Measurements from ENCODE around the gene BTG4.

Gene BTG4

DNA sequence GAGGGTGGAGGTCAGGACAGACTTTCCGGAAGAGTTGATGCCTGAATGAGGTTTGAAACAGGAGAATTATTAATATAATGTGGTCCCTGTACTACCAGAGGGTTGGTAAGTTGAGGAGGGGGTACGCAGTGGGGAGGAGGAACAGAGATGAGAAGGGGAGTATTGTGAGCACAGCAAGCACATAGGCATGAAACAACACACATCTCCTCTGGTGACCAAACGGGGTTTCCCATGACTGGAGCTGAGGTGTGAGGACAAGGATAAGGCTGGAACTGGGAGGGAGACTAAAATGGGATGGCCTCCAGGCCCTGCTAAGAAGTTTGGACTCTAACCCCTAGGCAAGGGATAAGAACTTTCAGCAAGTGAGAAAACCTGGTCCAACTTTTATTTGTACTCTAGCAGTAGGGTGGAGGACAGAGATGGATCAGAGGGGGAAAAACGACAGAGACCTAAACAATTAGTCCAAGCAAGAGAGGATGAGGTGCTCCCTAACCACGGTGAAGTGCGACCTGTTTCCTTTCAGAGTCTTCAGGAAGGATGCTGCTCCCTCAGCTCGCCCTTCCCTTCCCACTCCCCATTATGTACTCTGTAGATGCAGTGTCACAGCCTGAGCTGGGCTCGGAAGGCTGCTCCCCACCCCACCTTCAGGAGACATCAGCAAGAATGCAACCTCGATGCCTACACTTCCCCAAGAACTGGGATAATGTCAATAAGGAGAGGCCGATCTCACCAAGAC is 59.2 kb downstream of the BTG4 start:
- DNase-seq: no peak

DNA sequence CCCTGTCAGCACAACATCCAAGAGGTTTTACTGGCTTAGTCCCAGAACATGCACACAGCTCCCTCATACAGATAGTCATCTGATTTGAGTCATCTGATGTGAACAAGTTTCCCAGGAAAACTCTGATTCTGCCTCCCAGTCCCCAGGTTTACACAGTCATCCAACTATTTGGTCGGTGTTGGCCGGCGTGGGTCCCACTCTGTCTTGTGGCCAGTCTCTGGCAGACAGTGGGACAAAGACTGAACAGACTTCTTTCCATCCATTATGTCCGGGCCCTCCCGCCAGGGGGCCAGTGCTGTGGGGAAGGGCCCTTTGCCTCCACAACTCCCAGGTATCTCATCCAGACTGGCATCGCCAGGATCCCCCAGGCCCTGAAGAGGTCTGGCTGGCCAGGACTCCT is 60.0 kb downstream of the BTG4 start:
- no peak for DNase-seq

DNA sequence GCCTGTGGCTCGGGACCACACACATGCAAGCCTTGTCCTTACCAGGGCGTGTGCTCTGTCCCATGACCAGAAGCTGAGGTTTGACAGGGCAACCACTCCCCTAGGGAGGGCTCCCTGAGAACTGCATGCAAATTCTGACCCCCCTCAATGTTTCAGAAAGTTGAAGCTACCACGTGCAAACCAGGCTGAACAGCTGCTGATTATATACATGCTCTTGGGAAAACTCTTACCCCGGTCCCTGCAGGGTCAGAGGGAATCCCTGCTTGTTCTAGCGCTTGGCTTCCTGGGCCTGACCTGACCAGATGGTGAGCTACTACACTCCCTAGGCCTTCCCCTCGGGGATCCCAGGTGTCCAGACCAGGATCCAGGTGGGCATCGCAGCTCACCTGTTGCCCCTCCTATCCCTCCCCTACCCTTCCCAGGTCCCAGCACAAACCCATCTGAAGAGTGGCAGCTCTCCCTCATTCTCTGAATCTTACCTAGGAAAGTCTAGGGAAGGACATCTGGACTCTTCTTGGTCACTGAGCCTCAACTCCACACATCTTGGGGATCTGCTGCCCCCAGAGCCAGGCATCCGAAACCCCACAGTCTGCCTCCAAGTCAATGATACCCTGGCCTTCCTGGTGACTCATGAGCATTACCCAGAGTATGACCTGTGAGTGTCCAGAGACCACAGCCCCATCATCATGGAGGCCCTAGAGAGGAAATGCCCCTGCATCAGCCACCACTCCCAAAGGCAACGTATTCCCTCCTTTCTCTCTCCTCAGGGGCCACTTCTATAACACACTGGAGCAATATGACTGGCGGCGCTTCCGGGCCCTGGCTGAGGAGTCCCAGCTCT is 61.5 kb downstream of the BTG4 start:
- DNase-seq: no peak

DNA sequence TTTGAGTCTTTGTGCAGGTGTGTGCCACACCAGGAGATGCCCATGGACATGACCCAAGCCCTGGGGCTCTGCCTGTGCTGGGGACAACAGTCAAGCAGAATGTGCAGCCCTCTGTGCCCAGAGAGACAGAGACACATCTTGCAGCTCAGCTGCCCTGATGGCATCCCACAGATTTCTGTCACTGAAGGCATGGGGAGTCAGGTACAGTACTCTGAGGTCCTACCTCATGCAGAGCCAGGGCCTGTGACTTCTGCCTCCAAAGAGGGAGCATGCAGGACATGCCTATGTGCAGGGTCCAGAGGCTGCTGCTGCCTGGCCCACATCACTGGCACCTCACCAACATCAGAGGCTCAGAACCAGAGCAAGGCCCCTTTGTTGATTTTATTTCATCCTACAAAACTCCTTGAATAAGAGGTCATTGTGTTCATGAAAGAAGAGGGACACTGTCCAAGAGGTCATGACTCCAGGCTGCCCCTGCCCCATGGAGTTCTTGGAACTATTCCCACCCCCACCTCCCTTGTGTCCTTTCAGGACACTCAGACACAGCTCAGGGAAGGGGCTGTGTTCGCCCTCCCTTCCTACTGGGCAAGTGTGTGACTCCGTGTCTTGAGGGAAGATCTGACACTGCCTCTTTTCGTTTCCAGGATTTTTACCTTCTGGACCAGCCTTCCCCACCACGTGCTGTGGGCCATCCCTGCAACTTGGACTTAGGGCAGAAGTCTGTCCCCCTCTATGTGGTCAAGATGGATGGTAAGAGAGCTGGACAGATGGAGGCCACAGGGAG is 62.3 kb downstream of the BTG4 start:
- no peak for DNase-seq

DNA sequence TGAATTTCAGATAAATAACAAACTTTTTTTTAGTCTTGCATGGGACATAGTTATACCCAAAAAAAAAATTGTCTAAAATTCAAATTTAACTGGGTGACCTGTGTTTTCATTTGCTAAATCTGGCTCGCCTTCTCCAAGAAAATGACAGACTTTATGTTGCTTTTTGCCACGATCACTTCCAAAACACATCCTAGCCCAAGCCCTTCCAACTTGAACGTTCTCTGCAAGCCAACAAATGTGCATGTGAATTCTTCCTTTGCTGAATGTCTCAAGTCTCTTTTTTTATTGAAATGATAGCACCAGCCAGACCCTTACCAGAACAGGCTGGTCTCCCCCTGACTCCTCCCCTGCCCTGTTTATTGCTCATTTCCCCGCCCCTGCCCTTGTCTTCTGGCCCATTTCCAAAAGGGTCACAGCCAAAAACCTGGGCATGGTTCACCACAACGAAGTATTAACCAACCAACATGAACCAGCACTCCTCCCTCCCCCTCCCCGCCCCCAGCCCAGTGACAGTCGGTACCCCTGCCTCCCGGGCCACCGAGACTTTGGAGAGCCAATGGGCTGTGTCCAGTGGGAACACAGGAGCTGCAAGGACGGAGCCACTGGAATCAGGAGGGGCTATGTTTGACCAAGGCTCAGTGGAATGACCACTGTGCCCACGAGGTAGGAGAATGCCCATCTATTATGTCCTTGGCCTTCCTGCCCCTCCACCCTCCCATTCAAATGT is 63.2 kb downstream of the BTG4 start:
- no peak for DNase-seq

DNA sequence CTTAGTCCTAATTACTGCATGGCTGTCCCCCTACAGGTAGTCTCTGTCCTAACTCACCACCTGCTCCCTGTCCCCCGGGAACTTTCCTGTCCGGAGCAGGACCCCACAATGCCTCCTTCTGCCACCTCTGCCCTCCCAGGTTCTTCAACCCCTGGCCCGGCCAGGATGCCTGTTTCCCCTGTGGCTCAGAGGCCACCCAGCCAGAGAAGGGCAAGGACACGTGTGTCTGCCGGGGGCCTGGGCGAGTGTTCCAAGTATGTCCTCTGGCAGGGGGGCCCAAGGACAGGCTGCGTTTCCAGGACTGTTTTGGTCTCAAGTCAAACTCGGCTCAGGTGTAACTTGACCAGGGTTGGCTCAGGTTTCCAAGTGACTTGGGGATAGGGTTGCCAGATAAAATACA is 63.8 kb downstream of the BTG4 start:
- DNase-seq: no peak

DNA sequence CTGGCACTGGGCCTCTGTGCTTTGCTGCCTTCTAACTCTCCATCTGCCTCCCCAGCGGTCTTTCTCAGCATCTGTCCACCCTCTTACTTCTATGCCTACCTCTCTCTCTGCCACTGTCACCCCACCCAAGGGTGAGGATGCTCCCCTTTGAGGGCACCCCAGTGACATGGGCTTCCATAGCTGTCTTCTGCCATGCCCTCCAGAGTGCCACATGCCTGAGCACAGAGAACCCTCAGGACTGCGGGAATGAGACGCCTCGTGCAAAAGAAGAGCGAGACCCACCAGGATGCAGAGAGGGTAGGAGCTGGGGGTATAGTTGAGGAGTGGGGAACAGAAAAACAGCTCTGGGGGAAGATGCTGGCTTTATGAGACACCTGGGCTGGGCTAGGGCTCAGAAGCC is 64.3 kb downstream of the BTG4 start:
- no peak for DNase-seq

DNA sequence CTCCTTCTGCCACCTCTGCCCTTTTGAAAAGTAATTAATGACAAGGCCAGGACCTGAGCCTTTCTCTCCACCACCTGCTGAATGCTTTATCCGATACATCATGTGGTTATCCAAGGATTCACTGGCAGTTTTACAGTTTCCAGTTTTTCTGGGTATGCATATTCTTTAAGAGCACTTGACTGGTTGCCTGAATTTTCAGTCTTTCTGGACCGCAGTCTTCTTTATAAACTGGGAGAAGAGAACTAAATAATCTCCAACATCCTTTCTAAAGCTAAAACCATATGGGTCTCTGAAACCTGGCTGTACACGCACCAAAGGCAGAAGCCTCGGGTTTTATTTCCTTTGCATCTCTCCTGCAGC is 65.1 kb downstream of the BTG4 start:
- DNase-seq: no peak

DNA sequence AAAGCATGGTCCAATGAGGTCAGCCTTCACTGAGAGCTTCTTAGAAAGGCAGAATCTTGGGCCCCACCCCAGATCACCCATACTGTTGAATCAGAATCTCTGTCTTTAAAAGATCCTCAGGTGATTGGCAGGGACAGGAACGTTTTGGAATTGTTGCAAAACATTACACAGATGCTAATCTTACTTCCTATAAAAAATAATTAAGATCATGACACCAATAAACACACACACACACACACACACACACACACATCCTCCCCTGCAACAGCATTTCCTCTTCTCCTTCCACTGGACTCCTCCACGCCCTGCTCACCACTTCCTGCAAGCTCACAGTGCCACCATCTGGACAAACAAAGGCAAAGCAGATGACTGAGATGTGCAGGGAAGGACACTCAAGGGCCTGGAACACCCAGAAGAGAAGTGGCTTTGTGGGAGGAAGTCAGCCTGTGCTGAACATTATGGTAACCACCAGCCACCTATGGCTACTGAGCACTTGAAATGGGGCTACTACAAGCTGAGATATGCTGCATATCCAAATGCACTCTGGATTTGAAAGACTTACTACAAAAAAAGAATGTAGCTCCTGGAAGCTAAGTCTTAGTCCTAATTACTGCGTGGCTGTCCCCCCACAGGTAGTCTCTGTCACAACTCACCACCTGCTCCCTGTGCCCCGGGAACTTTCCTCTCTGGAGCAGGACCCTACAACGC is 65.6 kb downstream of the BTG4 start:
- DNase-seq: peak; percentile 93 to 96

DNA sequence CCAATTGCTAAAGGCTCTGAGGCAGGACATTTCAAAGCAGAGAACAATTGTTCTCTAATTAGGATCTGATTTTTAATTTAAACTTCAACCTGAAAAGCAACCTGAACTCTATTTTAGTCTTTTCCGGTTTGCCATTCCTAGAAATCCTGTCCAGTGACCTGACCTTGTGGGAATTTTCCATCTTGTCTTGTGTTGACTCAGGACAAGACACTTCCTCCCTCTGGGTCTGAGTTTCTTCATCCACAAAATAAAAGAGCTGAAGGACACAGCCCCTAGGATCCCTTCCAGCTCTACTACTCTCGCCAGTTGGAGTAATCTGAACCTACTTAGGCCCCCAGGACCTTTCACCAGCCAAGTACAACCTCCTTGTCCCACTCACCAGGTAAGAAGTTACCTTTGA is 66.6 kb downstream of the BTG4 start:
- no peak for DNase-seq

Measured in NCI-H2081 (cell line).